Umbilical cord (tissue), 1 donor: Measurements from ENCODE around the gene TBC1D19. TPM values are rescaled to one million over a fixed set of nuclear protein-coding genes. Genes with fewer than 3 reads are reported as not detected.

Source experiments
- total RNA-seq: library from RNA; depleted of rRNA; stranded (reverse); fragments of >200 nt; gene quantifications from one replicate; pipeline ENCODE4 v1.2.3, GENCODE V29; 2014; ENCODE audit warnings: low replicate concordance; ENCODE audit not compliant: insufficient read depth

The TBC1D19 gene
- total RNA-seq, 1 donor from 2014 or later = 121 TPM

Other genes starting within 250 kb of the TBC1D19 start
- not detected for gene CCKAR, start 93.6 kb upstream of the TBC1D19 start, total RNA-seq